Esophagus squamous epithelium (tissue), 4 donors: Measurements from ENCODE around the gene RAB36.

Source experiments
- CTCF ChIP-seq, 6 experiments: fragments of 450-650 bp in 4 of 6; fragments of 200-600 bp in 2 of 6; sonication (generic) in 2 of 6; IDR thresholded peaks; one replicate each; pipeline ENCODE4 v1.5.1; 2016 to 2019; ENCODE audit warnings: antibody characterized with exemption in 6 of 6, mild to moderate bottlenecking in 4 of 6, moderate library complexity in 4 of 6
- POLR2A ChIP-seq, 4 donors: fragments of 450-650 bp; IDR thresholded peaks; one replicate each; pipeline ENCODE4 v1.6.1; 2017; ENCODE audit warnings: antibody characterized with exemption in 4 of 4, mild to moderate bottlenecking in 4 of 4, moderate library complexity in 3 of 4

DNA sequence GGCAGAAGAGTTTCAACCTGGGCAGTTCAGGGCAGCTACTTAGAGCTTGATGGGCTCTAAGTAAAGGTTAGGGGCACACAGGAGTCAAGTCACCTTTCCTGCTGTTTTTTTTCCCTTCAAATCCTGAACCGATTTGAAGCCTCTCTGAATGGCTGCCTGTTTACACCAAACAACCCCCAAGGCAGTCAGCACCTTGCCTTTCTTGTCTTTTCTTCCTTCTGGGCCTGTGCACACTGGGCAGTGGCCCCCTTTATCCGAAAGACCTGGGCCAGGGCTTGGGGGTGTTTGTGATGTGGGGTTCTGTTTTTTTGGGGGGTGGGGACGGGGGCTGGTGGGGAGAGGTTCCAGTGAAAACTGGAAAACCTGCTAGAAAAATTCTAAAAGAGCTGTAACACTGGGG lies 7.8 kb upstream of the RAB36 start:
- TF ChIP-seq CTCF (IDR thresholded peaks at IDR 0.05) = no peak
- TF ChIP-seq POLR2A (IDR thresholded peaks at IDR 0.05) = no peak
